Muscle of back (tissue), 11 donors: ENCODE data around the gene C10orf95. TPM values are rescaled to one million over a fixed set of nuclear protein-coding genes. Genes with fewer than 3 reads are reported as not detected.

ENCODE experiments used
- DNase-seq, 3 donors: peaks; one replicate each; pipeline versions ENCODE4 v3.0.0 to v3.0.0-alpha.2; 2013
- polyA plus RNA-seq, 10 donors: library from polyadenylated mRNA; unstranded; fragments of 120-200 nt; gene quantifications; one replicate each; pipeline ENCODE4 v1.2.1, GENCODE V29; 2013; ENCODE audit not compliant: insufficient read length in 10 of 10

C10orf95 gene
- polyA plus RNA-seq, 10 donors, result 0.12 to 0.13 TPM; not detected in 8

DNA sequence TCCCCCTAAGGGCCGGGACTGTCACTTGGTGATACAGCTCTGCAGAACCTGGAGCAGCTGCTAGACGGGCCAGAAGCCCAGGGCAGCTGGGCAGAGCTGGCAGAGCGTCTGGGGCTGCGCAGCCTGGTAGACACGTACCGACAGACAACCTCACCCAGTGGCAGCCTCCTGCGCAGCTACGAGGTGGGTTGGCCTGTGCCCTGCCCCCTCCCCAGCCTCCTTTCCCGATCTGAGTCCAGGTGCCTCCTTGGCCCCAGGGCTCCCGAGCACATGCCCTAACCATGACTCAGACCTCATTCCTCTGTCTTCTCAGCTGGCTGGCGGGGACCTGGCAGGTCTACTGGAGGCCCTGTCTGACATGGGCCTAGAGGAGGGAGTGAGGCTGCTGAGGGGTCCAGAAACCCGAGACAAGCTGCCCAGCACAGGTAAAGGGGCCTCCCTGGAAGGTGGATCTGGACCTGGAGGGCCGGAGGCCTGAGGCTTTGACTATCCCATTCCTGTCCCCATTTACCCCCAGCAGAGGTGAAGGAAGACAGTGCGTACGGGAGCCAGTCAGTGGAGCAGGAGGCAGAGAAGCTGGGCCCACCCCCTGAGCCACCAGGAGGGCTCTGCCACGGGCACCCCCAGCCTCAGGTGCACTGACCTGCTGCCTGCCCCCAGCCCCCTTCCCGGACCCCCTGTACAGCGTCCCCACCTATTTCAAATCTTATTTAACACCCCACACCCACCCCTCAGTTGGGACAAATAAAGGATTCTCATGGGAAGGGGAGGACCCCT lies 49.4 kb downstream of the C10orf95 start:
- no peak for DNase-seq

DNA sequence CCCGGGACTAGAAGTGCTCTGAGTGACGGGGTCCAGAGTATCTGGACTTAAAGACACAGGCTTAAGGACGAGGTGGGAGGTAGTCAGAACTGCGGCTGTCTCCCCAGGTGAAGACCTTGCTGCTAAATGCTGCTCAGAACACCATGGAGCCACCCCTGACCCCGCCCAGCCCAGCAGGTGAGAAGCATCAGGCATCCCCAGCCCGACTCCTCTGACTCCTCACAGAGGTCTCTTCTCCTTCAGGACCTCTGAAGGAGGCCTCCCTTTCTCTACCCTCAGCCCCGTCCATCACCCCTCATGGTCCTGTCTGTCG lies 50.0 kb downstream of the C10orf95 start:
- no peak for DNase-seq

DNA sequence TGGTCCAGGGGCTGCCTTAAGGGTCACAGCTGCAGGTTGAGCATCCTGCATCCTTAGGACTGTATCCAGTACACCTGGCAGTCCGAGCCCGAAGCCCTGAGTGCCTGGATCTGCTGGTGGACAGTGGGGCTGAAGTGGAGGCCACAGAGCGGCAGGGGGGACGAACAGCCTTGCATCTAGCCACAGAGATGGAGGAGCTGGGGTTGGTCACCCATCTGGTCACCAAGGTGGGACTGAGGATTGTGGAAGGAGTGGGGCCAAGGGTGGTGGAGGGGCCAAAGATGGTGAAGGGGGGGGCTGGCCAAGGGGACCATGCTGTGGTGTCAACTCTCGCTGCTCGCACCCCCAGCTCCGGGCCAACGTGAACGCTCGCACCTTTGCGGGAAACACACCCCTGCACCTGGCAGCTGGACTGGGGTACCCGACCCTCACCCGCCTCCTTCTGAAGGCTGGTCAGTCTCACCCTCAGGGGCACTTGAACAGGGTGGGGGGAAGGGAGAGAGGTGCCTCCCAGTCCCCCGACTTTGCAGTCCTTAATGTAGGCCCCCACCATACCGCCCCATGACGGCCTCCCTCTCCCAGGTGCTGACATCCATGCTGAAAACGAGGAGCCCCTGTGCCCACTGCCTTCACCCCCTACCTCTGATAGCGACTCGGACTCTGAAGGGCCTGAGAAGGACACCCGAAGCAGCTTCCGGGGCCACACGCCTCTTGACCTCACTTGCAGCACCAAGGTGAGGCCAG lies 50.6 kb downstream of the C10orf95 start:
- DNase-seq, result no peak

DNA sequence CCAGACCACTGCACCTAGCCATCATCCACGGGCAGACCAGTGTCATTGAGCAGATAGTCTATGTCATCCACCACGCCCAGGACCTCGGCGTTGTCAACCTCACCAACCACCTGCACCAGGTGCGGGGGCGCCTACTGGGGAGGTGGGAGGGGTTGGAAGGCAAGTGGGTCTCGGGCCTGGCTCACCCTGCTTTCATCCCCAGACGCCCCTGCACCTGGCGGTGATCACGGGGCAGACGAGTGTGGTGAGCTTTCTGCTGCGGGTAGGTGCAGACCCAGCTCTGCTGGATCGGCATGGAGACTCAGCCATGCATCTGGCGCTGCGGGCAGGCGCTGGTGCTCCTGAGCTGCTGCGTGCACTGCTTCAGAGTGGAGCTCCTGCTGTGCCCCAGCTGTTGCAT lies 51.3 kb downstream of the C10orf95 start:
- DNase-seq, result no peak

Other genes starting within 250 kb of the C10orf95 start
- under 1 TPM; 0.25 to 0.80 (median 0.33) TPM for gene ELOVL3, start 225.2 kb downstream of the C10orf95 start, polyA plus RNA-seq
- gene PITX3, start 210.0 kb downstream of the C10orf95 start, polyA plus RNA-seq, result 10 to 100 TPM in 9 of 10 donors, 1 to 10 TPM in 1; 9.9 to 16.9 (median 12.9) TPM
- 10 to 100 TPM; 41.2 to 56.6 (median 51.1) TPM for gene GBF1, start 206.0 kb downstream of the C10orf95 start, polyA plus RNA-seq
- gene NFKB2, start 55.8 kb downstream of the C10orf95 start, polyA plus RNA-seq, result 10 to 100 TPM; 13.6 to 18.0 (median 15.7) TPM
- 10 to 100 TPM in 1 of 10 donors, 1 to 10 TPM in 9; 3.8 to 11.6 (median 5.9) TPM for gene PSD, start 32.8 kb downstream of the C10orf95 start, polyA plus RNA-seq
- 1 to 10 TPM; 3.2 to 7.8 (median 4.8) TPM for gene FBXL15, start 30.7 kb downstream of the C10orf95 start, polyA plus RNA-seq
- gene CUEDC2, start 19.0 kb downstream of the C10orf95 start, polyA plus RNA-seq, result 10 to 100 TPM; 45.7 to 63.9 (median 52.8) TPM
- gene ACTR1A, start 51.2 kb upstream of the C10orf95 start, polyA plus RNA-seq, result 100 to 1,000 TPM in 1 of 10 donors, 10 to 100 TPM in 9; 72.6 to 104 (median 79.8) TPM
- 10 to 100 TPM; 11.0 to 18.5 (median 14.5) TPM for gene SUFU, start 52.4 kb upstream of the C10orf95 start, polyA plus RNA-seq
- gene TRIM8, start 192.9 kb upstream of the C10orf95 start, polyA plus RNA-seq, result 10 to 100 TPM; 67.0 to 87.1 (median 74.8) TPM